HG03135 (cell line): ENCODE measurements around the gene PLA2G4A.

ENCODE experiments used
- ATAC-seq: cut with Tn5 transposase; IDR thresholded peaks from one replicate; pipeline ENCODE4 v1.9.1; 2021; ENCODE audit warnings: mild to moderate bottlenecking, moderate library complexity; ENCODE audit not compliant: unreplicated experiment

PLA2G4A gene

GRCh38 chr1:186831168-186831567 is 2.4 kb downstream of the PLA2G4A start:
- ATAC-seq: no peak

GRCh38 chr1:186834399-186834958 is 5.7 kb downstream of the PLA2G4A start:
- ATAC-seq: no peak

- ATAC-seq: no peak
These were observed 6.7 kb downstream of the PLA2G4A start for GRCh38 chr1:186835448-186835847.

GRCh38 chr1:186837806-186838205 is 9.1 kb downstream of the PLA2G4A start:
- no peak for ATAC-seq

GRCh38 chr1:186838380-186839040 is 9.8 kb downstream of the PLA2G4A start:
- no peak for ATAC-seq

- no peak for ATAC-seq
These were observed 10.3 kb downstream of the PLA2G4A start for GRCh38 chr1:186839041-186839400.

GRCh38 chr1:186841599-186841998 is 12.8 kb downstream of the PLA2G4A start:
- ATAC-seq: no peak

GRCh38 chr1:186842547-186842946 is 13.8 kb downstream of the PLA2G4A start:
- ATAC-seq: no peak

GRCh38 chr1:186843226-186843625 is 14.5 kb downstream of the PLA2G4A start:
- ATAC-seq: no peak

- no peak for ATAC-seq
These were observed 15.2 kb downstream of the PLA2G4A start for GRCh38 chr1:186843931-186844330.

- no peak for ATAC-seq
These were observed 16.9 kb downstream of the PLA2G4A start for GRCh38 chr1:186845576-186846210.

GRCh38 chr1:186848509-186849130 is 19.9 kb downstream of the PLA2G4A start:
- ATAC-seq: no peak

- peak; percentile 98 for ATAC-seq
These were observed 20.5 kb downstream of the PLA2G4A start for GRCh38 chr1:186849271-186849671.

GRCh38 chr1:186849826-186850225 is 21.1 kb downstream of the PLA2G4A start:
- ATAC-seq: peak; percentile 60

- ATAC-seq: no peak
These were observed 25.4 kb downstream of the PLA2G4A start for GRCh38 chr1:186854102-186854501.

- ATAC-seq: no peak
These were observed 30.2 kb downstream of the PLA2G4A start for GRCh38 chr1:186858923-186859322.

GRCh38 chr1:186859995-186860394 is 31.2 kb downstream of the PLA2G4A start:
- ATAC-seq: no peak

- ATAC-seq: no peak
These were observed 35.5 kb downstream of the PLA2G4A start for GRCh38 chr1:186864296-186864695.

- peak; percentile 92 for ATAC-seq
These were observed 36.5 kb downstream of the PLA2G4A start for GRCh38 chr1:186865253-186865652.

- ATAC-seq: no peak
These were observed 37.1 kb downstream of the PLA2G4A start for GRCh38 chr1:186865857-186866256.

GRCh38 chr1:186869526-186870228 is 40.9 kb downstream of the PLA2G4A start:
- ATAC-seq: no peak
